ENCODE data around the gene DBNL. TPM values are rescaled to one million over a fixed set of nuclear protein-coding genes. Genes with fewer than 3 reads are reported as not detected.

Gene DBNL
- total RNA-seq, 1 experiment from 2014 or later: 64.5 TPM

DNA sequence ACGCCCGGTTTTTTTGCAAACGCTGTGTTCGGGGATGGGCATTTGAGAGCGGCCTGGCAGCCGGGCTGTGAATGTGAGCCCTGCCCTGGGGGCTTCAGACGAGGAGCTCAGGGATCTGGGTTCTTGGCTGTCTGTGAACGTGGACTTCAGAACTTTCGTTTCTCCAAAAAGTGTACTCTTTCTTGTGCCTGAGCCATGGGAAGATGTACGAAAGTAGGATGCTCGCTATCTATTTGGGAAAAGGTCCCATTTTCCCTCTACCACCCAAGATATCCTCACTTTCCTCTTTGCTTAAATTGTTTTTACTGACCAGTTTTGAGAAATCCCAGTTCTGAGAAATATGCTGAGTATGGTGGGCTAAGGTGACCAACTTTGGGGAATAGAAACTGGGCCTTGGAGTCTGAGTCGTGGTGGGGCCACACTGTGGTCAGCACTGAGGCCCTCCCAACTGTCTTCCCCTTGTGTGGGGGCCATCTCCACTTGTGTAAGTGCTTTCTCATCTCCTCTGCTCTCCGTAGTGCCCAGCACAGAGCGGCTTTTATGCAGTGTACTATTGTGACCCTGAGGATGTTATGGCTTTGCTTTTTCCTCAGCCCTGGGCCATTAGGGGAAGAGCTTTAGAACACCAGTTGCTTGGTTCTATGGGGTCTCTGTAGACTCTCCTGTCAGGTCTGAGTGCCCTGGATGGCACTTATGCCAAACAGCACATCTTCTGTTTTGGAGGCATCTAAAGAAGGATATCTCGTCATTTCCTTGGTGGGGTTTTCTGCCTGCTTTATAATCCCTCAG lies 918 bp downstream of the DBNL start:
- H3K36me3 ChIP-seq (ENCODE audit: insufficient read depth, low read length, poor library complexity, severe bottlenecking): peaks cover 14% of the 10 kb centered on the region
- peaks cover 8% of the 10 kb centered on the region for H3K4me1 ChIP-seq (ENCODE audit: insufficient read depth, low read length, poor library complexity, severe bottlenecking)
- no peaks in the 10 kb centered on the region for H3K9me3 ChIP-seq (ENCODE audit: low read depth, low read length, poor library complexity, severe bottlenecking)
- CTCF ChIA-PET: interaction anchor here (0.5 kb wide), 1 partner anchor 21 kb away, joined by 4 read pairs; no protein-coding TSS in a partner anchor
- peak overlapping the region; percentile 90 for H3K4me3 ChIP-seq (ENCODE audit: low read depth, low read length, poor library complexity, severe bottlenecking)
- H3K27ac ChIP-seq (ENCODE audit: low read depth, low read length, poor library complexity, severe bottlenecking): peak overlapping the region; percentile 79
- TF ChIP-seq EZH2 (IDR thresholded peaks at IDR 0.05; ENCODE audit: borderline replicate concordance, low read depth, low read length, poor library complexity, severe bottlenecking): no peak
- DNase-seq (ENCODE audit: low spot score): no peak
- no peaks in the 10 kb centered on the region for H3K27me3 ChIP-seq (replicated peaks; ENCODE audit: insufficient read depth, low read depth, low read length, poor library complexity)
- POLR2A ChIA-PET (ENCODE audit: low non-redundant PET): no interaction called here
- BruUV-seq (replicated peaks): TSS peak; percentile 39
- intact Hi-C loops (cut with micrococcal nuclease; ENCODE audit: unreplicated experiment): no loop called here

DNA sequence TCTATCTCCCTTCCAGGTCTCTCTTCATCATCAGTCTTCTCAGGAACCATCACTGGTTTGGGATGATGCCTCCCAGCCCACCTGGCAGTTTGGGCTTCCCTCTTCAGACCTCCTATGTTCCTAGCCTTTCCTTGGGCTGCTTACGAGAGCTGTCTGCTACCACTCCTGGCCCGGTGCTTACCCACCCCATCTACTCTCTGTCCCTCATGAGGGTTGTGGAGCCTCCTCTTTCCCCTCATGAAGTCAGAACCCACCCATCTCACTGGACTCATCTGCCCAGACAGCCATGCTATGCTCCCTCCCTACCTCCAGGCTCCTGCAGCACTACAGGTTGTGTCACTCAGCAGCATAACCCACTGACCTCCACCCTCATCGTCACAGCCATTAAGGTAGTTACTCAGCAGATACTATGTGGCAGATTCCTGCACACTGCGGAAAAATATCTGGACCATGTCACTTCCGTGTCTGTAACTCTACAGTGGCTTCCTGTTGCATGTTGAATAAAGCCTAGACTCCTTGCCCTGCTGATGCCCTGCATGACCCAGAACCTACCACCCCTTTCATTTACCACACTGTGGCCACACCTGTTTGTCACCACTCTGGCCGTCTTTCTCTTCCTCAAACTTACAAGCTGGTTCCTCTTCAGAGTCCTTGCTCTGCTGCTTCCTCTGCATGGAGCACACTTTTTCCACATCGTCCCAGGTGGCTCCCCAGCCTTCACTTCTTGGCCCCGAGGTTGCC lies 2.0 kb downstream of the DBNL start:
- H3K36me3 ChIP-seq (ENCODE audit: insufficient read depth, low read length, poor library complexity, severe bottlenecking): peaks cover 21% of the 10 kb centered on the region
- no peak overlapping the region for H3K4me3 ChIP-seq (ENCODE audit: low read depth, low read length, poor library complexity, severe bottlenecking)
- no peak overlapping the region for H3K27ac ChIP-seq (ENCODE audit: low read depth, low read length, poor library complexity, severe bottlenecking)
- peaks cover 8% of the 10 kb centered on the region for H3K4me1 ChIP-seq (ENCODE audit: insufficient read depth, low read length, poor library complexity, severe bottlenecking)
- TF ChIP-seq, protein P1, sequence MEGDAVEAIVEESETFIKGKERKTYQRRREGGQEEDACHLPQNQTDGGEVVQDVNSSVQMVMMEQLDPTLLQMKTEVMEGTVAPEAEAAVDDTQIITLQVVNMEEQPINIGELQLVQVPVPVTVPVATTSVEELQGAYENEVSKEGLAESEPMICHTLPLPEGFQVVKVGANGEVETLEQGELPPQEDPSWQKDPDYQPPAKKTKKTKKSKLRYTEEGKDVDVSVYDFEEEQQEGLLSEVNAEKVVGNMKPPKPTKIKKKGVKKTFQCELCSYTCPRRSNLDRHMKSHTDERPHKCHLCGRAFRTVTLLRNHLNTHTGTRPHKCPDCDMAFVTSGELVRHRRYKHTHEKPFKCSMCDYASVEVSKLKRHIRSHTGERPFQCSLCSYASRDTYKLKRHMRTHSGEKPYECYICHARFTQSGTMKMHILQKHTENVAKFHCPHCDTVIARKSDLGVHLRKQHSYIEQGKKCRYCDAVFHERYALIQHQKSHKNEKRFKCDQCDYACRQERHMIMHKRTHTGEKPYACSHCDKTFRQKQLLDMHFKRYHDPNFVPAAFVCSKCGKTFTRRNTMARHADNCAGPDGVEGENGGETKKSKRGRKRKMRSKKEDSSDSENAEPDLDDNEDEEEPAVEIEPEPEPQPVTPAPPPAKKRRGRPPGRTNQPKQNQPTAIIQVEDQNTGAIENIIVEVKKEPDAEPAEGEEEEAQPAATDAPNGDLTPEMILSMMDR (conservative IDR thresholded peaks at IDR 0.05; ENCODE audit: low read depth, low read length): no peak
- no peak for TF ChIP-seq EZH2 (IDR thresholded peaks at IDR 0.05; ENCODE audit: borderline replicate concordance, low read depth, low read length, poor library complexity, severe bottlenecking)
- no peaks in the 10 kb centered on the region for H3K9me3 ChIP-seq (ENCODE audit: low read depth, low read length, poor library complexity, severe bottlenecking)
- no TSS peak for BruUV-seq (replicated peaks)
- POLR2A ChIA-PET (ENCODE audit: low non-redundant PET): no interaction called here
- CTCF ChIA-PET: no interaction called here
- no peak for DNase-seq (ENCODE audit: low spot score)
- H3K27me3 ChIP-seq (replicated peaks; ENCODE audit: insufficient read depth, low read depth, low read length, poor library complexity): no peaks in the 10 kb centered on the region
- intact Hi-C loops (cut with micrococcal nuclease; ENCODE audit: unreplicated experiment): no loop called here

DNA sequence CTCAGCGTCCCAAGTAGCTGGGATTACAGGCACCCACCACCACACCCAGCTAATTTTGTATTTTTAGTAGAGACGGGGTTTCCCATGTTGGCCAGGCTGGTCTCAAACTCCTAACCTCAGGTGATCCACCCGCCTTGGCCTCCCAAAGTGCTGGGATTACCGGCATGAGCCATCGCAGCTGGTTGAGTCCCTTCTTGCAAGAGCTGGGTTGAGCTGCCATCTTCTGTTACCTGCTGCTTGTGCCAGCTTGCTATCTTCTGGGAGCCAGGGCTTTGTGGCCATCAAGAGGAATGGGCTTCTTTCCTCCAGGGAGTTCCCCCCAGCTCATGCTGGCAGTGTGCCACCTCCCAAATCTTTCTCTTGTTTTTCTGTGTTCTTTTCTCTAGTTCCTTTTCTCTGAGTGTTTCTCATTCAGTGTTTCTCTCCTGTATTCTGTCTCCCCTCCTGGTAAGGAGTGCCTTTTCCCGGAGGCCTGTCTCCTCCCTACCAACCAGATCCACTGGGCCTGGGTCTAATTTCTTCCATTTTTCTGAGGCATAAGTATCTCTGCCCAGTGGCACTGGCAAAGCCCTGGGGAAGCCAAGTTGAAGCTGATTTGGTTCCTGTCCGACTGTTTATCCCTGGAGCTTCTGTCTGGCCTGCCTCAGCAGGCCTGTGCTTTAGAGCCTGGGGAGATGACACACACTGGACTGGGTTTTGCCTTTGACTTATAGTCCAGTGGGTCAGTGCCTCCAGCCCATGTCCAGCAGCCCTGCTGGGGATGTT lies 3.7 kb downstream of the DBNL start:
- H3K9me3 ChIP-seq (ENCODE audit: low read depth, low read length, poor library complexity, severe bottlenecking): no peaks in the 10 kb centered on the region
- peaks cover 23% of the 10 kb centered on the region for H3K36me3 ChIP-seq (ENCODE audit: insufficient read depth, low read length, poor library complexity, severe bottlenecking)
- no peak for TF ChIP-seq EZH2 (IDR thresholded peaks at IDR 0.05; ENCODE audit: borderline replicate concordance, low read depth, low read length, poor library complexity, severe bottlenecking)
- TF ChIP-seq, protein P1 (conservative IDR thresholded peaks at IDR 0.05; ENCODE audit: low read depth, low read length): no peak
- no peaks in the 10 kb centered on the region for H3K27me3 ChIP-seq (replicated peaks; ENCODE audit: insufficient read depth, low read depth, low read length, poor library complexity)
- DNase-seq (ENCODE audit: low spot score): no peak
- peaks cover 8% of the 10 kb centered on the region for H3K4me1 ChIP-seq (ENCODE audit: insufficient read depth, low read length, poor library complexity, severe bottlenecking)
- intact Hi-C loops (cut with micrococcal nuclease; ENCODE audit: unreplicated experiment): no loop called here
- CTCF ChIA-PET: no interaction called here
- no peak overlapping the region for H3K4me3 ChIP-seq (ENCODE audit: low read depth, low read length, poor library complexity, severe bottlenecking)
- POLR2A ChIA-PET (ENCODE audit: low non-redundant PET): no interaction called here
- BruUV-seq (replicated peaks): no TSS peak
- peak overlapping the region; percentile 38 for H3K27ac ChIP-seq (ENCODE audit: low read depth, low read length, poor library complexity, severe bottlenecking)

All from A673 (cell line).